ENCODE measurements around the gene GJD2.

DNA sequence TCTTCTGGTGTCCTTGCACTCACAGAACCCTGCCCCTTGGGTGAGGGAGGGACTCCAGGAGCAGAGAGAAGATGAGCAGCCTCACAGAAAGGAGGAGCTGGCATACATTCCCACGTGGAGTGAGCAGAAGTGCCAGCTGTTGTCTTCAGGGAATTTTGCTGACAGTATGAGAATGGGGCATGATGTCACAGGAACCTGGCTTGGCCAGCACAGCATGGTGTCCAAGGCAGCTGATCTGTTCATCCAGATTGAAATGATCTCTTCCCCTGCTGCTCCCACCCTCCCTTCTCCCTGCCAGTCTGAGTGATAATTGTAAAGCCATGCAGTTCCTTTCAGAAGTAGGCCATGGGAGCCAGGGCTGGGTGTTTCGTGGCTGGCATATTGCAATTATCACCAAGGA, 53.3 kb downstream of the GJD2 start:
- TF ChIP-seq EZH2phosphoT487 (IDR thresholded peaks at IDR 0.05; ENCODE audit: borderline replicate concordance), result no peak
- TF ChIP-seq, protein P1, sequence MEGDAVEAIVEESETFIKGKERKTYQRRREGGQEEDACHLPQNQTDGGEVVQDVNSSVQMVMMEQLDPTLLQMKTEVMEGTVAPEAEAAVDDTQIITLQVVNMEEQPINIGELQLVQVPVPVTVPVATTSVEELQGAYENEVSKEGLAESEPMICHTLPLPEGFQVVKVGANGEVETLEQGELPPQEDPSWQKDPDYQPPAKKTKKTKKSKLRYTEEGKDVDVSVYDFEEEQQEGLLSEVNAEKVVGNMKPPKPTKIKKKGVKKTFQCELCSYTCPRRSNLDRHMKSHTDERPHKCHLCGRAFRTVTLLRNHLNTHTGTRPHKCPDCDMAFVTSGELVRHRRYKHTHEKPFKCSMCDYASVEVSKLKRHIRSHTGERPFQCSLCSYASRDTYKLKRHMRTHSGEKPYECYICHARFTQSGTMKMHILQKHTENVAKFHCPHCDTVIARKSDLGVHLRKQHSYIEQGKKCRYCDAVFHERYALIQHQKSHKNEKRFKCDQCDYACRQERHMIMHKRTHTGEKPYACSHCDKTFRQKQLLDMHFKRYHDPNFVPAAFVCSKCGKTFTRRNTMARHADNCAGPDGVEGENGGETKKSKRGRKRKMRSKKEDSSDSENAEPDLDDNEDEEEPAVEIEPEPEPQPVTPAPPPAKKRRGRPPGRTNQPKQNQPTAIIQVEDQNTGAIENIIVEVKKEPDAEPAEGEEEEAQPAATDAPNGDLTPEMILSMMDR (conservative IDR thresholded peaks at IDR 0.05; ENCODE audit: low read length), result no peak

Measured in Loucy (cell line).